ENCODE results near the gene CLDN22. TPM values are rescaled to one million over a fixed set of nuclear protein-coding genes. Genes with fewer than 3 reads are reported as not detected.
A peak's percentile ranks its signal among the peaks of the same experiment; 100 is the strongest.

Gene CLDN22
- total and polyA plus RNA-seq, 9 of the 15 experiments (the other 6 are each of a cell fraction or from before 2014, with no cell fraction given) = 0.21 TPM; not detected in 8

DNA sequence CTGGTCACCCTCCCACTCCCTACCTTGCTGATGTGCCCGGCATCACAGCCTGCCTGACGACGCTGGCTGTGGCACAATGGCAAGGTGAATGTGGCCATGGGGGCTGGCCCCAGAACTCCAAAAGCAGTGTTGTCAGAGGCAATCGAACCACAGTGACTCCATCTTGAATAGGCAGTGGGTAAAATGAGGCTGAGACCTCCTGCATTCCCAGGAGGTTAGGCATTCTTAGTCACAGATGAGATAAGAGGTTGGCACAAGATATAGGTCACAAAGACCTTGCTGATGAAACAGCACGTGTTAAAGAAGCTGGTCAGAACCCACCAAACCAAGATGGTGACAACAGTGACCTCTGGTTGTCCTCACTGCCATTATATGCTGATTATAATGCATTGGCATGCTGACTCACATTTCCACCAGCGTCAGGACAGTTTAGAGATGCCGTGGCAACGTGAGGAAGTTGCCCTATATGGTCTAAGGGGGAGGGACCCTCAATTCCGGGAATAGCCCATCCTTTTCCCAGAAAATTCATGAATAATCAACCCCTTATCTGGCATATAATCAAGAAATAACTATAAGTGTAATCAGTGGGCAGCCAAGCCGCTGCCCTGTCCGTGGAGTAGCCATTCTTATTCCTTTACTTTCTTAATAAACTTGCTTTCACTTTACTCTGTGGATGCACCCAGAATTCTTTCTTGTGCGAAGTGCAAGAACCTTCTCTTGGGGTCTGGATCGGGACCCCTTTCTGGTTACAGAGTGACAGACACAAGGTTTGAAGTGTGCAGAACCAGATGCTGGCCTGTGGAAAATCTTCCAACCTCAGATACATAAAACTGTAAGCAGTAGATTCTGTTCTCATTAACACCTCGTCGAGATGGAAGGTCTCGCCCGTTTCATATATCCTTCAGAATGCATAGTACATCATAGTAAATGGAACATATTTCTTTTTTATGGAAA is 28.9 kb upstream of the CLDN22 start (continued):
- TF ChIP-seq, protein P1, sequence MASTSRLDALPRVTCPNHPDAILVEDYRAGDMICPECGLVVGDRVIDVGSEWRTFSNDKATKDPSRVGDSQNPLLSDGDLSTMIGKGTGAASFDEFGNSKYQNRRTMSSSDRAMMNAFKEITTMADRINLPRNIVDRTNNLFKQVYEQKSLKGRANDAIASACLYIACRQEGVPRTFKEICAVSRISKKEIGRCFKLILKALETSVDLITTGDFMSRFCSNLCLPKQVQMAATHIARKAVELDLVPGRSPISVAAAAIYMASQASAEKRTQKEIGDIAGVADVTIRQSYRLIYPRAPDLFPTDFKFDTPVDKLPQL (IDR thresholded peaks at IDR 0.05; ENCODE audit: extremely low read depth, insufficient read length) = no peak
- TF ChIP-seq, protein P2, sequence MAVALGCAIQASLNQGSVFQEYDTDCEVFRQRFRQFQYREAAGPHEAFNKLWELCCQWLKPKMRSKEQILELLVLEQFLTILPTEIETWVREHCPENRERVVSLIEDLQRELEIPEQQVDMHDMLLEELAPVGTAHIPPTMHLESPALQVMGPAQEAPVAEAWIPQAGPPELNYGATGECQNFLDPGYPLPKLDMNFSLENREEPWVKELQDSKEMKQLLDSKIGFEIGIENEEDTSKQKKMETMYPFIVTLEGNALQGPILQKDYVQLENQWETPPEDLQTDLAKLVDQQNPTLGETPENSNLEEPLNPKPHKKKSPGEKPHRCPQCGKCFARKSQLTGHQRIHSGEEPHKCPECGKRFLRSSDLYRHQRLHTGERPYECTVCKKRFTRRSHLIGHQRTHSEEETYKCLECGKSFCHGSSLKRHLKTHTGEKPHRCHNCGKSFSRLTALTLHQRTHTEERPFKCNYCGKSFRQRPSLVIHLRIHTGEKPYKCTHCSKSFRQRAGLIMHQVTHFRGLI (CRISPR knock-in tag; IDR thresholded peaks at IDR 0.05) = peak; percentile 99
- TF ChIP-seq EP400 (IDR thresholded peaks at IDR 0.05) (peak; percentile 87), ELF1 (tag; IDR thresholded peaks at IDR 0.05) (peak; percentile 67; the same call in 1 of the 2 replicates), SREBF2 (CRISPR knock-in tag; IDR thresholded peaks at IDR 0.05) (no peak), ZNF717 (CRISPR knock-in tag; IDR thresholded peaks at IDR 0.05) (peak; percentile 97), TAL1 (IDR thresholded peaks at IDR 0.05) (no peak), RCOR1 (IDR thresholded peaks at IDR 0.05; ENCODE audit: borderline replicate concordance in 1 of 2, low read depth in 2 of 2, low read length in 2 of 2) (peak in 1 of 2 experiments; percentile 49; a peak in 1 of 4 replicates), ZNF324 (CRISPR knock-in tag; IDR thresholded peaks at IDR 0.05) (peak; percentile 90), ELF4 (CRISPR knock-in tag; IDR thresholded peaks at IDR 0.05) (peak; percentile 98), MXI1 (IDR thresholded peaks at IDR 0.05; ENCODE audit: low read depth, low read length) (peak; percentile 49; the same call in 1 of the 2 replicates), ZNF316 (IDR thresholded peaks at IDR 0.05) (peak; percentile 92), HDAC6 (IDR thresholded peaks at IDR 0.05; ENCODE audit: low read depth, low read length) (no peak), RFX7 (CRISPR knock-in tag; IDR thresholded peaks at IDR 0.05) (peak; percentile 96), FOXK1 (CRISPR knock-in tag; IDR thresholded peaks at IDR 0.05; ENCODE audit: borderline replicate concordance) (no peak), ZNF384 (IDR thresholded peaks at IDR 0.05; ENCODE audit: low read depth, low read length) (no peak), MYBL2 (IDR thresholded peaks at IDR 0.05; ENCODE audit: low read depth) (no peak), MYBL2 (CRISPR knock-in tag; IDR thresholded peaks at IDR 0.05; ENCODE audit: borderline replicate concordance) (no peak), ELF2 (CRISPR knock-in tag; IDR thresholded peaks at IDR 0.05) (peak; percentile 87)
- TF ChIP-seq, protein P3, sequence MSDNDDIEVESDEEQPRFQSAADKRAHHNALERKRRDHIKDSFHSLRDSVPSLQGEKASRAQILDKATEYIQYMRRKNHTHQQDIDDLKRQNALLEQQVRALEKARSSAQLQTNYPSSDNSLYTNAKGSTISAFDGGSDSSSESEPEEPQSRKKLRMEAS (CRISPR knock-in tag; IDR thresholded peaks at IDR 0.05) = peak; percentile 70
- TF ChIP-seq, protein P4, sequence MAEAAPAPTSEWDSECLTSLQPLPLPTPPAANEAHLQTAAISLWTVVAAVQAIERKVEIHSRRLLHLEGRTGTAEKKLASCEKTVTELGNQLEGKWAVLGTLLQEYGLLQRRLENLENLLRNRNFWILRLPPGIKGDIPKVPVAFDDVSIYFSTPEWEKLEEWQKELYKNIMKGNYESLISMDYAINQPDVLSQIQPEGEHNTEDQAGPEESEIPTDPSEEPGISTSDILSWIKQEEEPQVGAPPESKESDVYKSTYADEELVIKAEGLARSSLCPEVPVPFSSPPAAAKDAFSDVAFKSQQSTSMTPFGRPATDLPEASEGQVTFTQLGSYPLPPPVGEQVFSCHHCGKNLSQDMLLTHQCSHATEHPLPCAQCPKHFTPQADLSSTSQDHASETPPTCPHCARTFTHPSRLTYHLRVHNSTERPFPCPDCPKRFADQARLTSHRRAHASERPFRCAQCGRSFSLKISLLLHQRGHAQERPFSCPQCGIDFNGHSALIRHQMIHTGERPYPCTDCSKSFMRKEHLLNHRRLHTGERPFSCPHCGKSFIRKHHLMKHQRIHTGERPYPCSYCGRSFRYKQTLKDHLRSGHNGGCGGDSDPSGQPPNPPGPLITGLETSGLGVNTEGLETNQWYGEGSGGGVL (CRISPR knock-in tag; IDR thresholded peaks at IDR 0.05) = peak; percentile 90

Data from K562 (cell line).